GM21825 (cell line): Measurements from ENCODE around the gene GARS1.

Source experiments
- ATAC-seq: cut with Tn5 transposase; IDR thresholded peaks from one replicate; pipeline ENCODE4 v1.9.1; 2021; ENCODE audit warnings: mild to moderate bottlenecking, moderate library complexity; ENCODE audit not compliant: unreplicated experiment

GARS1 gene

GRCh38 chr7:30652698-30653641, 58.3 kb downstream of the GARS1 start:
- ATAC-seq: no peak

DNA sequence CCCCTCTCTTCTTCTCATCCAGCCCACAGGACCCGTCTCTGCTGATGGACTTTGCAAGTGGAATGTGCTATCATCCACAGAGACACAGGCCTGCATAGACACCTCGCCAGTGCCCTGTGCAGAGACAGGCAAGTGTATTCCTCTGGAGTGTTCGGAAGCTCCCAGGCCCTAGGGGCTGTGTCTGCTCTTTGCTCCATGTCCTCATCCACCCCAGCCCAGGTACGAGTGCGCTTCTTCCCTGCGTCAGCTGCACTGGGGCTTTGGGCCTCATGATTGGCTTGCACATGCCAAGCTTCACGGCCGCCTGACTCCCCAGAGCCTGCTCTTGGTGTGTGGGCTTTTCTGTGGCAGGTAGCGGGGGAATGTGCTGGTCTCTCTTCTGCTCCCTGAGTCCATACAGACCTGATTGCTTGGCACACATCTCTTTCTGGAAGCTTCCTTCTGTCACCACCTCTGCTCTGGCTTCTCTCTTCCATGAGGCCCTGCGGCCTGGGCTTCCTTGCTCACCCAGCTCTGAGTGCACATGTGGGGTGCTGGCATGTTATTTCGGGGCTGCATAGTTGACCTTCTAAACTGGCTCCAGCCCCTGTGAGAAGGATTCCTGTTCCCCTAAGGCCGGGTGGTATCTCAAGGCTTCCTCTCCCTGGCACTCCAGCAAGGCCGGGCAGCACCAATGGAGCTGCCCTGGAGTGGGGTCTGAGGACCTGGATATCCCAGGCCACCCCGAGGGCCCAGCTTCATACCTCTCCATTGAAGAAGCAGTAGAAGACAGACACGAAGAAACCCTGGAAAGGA, 59.8 kb downstream of the GARS1 start:
- no peak for ATAC-seq

DNA sequence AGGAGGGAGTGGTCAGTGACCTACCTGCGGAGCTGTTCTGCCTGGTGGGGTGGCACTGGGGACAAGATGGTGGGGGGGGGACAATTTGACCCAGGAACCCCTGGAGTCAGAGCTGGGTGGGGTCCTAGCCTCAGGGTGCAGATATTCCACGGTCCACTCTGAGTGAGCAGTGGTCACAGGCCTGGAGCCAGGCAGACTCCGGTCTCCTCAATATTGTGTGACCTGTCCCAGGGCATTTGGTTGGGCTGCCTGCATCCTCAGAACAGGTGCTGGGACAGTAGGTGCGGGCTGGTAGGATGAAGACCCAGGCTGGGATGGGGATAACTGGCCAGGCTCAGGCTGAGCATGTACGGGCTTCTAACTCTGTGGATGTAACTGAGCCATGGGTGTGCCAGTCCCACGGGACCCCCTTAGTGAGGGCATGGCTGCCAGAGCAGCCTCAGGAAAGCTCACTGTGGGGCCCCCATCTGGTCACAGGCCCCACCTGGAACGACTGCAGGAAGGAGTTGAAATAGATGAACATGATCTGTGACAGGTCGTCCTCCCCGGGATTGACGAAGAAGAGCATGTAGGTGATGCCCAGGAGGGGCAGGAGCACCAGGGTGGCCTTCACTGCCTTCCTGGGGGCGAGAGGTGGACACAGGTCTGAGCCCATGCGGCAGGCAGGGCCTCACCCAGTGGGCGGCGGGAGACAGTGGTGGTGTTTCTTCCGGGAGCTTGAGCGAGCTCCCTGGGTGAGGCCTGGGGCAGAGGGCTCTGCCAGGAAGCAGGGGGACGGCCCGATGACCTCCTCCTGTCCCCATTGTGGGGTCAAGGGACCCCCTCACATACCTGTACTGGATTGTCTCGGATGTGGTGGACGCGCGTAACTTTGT, 60.7 kb downstream of the GARS1 start:
- ATAC-seq: no peak

DNA sequence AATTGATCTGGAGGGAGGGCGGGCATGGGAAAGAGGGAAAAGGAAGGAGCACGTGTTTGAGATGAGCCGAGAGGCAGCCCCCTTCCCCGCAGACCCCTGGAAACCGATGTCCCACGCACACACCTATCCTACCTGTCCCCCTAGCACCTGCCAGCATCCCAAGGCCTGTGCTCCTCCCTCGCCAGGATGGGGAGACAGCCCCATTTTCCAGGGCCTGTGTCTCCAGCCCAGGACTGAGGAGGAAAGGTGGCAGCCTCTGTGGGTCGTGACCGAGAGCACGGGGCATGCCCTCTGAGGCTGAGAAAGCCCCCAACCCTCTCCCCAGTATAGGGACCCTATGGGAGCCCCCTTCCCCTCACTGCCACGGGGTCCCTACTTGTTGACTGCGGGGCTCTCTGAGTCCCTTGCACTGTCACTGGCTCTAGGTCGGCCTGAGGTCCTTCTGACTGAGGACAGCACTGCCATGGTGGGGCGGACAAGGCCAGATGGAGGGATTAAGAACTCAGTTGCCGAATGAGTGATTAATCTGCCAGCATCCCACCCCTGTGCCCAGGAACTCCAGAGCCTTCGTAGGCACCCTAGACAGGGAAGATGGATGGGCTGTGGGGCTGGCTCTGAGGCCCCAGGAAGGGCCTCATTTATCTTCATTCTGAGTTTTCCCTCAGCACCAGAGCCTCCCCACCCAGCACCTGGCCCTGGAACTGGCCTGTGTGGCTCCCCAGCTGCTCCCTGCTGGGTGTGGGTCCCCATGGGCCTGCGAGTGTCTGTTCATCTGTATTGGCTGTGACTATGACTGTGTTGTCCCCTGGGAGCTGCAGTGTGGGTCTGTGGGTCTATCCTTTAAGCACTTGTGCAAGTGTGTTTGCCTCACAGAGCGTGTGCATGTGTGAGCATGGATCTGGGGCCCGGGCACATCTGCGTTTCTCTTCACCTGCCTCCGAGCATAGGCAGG, 61.6 kb downstream of the GARS1 start:
- ATAC-seq: no peak

DNA sequence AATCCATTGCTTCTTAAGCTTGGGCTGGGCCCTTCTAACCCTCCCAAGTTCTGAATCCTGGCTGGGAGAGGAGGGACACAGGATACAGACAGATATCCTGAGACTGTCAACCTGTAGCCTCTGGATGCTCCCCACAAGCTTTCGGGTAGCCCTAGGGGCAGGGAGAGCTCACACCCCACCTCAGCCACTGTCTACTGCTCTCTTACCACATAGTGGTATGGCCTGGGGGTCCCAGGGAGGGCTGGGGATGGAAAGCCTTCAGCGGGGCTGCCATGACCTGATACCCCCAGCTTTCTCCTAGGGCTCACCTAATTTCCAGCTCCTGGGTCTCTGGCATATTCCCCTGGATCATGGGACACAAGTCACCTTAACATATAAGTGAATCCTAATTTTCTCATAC, 62.5 kb downstream of the GARS1 start:
- ATAC-seq: no peak

GRCh38 chr7:30658479-30659074, 63.9 kb downstream of the GARS1 start:
- no peak for ATAC-seq

DNA sequence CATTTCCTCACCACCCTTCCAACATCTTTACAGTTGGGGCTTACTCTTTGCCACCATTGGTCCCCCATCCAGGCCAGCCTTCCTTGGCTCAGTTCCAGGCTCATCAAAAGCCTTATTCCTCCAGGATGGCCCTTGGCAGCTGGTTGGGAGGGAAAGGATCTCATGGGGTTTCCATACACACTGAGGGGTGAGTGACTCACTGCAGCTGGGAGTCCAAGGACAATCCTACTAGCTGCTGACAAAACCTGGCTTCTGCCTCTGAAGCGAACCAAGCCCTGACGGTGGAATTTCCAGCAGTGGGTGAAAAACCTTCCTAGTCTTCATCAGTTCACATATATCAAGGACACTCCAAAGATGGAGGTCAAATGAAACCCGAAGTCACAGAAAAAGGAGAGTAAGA, 64.6 kb downstream of the GARS1 start:
- ATAC-seq: no peak

DNA sequence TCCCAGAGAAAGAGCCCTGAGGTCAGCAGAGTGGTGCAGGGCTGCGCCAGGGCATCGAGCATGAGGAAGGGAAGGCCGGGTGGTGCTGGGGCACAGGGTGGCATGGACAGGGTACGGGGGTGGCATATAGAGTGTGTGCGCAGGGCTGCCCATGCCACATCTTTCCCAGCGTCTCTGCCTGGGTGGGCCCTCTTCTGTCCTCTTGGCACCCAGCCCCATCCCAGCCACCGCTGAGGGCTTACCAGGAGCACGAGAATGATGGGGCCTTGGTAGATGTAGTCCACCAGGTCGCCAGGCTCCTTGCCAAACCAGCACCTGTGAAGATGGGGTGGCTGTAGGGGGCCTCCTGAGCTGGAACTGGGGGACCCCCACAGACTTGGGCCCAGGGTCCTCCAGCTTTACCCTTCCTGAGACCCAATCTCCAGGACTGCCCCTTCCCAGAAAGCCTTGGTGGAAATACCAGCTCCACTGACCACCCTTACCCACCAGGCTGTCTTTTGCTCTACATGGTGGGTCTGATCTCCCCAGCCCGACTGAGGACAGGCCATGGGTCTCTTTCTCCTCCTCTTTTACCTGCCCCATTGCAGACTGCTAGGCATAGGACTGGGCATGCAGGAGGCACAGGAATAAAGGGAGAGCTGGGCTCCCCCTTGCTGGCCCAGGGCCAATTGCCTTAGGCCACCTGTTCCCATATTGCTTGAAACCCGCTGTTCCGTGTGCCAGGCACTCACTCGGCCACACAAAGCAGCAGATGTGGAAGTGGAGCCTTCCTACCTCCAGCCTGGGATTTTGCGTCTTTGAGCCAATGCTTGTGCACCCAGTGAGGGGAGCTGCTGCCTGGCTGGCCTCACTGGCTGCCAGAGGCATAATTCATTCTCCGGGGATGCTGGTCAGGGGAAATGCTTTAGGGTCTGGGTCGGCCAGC, 65.9 kb downstream of the GARS1 start:
- no peak for ATAC-seq

- ATAC-seq: no peak
These were observed 67.2 kb downstream of the GARS1 start for GRCh38 chr7:30661926-30662325.

DNA sequence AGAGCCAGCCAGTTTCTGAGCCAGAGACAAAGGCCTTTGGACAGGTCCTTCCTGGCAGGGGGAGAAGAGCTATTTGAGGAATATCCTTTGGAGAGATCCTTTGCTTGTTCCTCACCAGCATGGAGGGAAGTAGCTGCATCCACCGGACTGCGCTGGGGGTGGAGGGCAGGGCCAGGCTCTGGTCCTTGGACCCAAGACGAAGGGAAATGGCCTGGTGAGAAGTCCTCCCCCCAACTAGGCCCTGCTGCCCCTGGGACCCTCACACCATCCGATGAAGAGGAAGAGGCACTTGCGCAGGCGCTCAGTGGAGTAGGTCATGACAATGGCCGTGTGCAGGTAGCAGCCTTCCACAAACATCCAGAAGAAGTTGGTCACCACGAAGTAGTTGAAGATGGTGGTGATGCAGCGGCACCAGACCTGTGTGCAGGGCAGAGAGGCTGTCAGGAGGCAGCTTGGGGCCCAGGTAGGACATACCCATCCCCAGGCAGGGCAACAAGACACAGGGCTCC, 67.8 kb downstream of the GARS1 start:
- ATAC-seq: no peak

DNA sequence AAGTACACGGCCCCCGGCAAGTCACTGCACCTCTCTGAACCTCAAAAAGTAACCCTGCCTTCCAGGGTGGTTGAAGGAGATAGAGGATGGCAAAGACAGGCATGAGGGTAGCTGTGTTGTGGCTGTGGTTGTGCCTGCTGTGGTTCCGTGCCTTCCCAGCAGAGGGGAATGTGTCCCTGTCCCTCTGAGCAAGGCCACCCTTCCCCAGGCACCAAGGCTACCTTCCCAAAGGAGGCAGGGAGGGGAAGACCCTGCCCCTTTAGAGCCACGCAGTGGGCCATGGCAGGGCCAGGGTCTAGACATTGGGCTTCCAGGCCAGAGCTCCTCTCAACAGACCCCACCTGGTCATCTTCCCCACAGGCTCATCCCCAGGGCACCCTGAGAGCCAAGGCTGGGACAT, 68.7 kb downstream of the GARS1 start:
- no peak for ATAC-seq

DNA sequence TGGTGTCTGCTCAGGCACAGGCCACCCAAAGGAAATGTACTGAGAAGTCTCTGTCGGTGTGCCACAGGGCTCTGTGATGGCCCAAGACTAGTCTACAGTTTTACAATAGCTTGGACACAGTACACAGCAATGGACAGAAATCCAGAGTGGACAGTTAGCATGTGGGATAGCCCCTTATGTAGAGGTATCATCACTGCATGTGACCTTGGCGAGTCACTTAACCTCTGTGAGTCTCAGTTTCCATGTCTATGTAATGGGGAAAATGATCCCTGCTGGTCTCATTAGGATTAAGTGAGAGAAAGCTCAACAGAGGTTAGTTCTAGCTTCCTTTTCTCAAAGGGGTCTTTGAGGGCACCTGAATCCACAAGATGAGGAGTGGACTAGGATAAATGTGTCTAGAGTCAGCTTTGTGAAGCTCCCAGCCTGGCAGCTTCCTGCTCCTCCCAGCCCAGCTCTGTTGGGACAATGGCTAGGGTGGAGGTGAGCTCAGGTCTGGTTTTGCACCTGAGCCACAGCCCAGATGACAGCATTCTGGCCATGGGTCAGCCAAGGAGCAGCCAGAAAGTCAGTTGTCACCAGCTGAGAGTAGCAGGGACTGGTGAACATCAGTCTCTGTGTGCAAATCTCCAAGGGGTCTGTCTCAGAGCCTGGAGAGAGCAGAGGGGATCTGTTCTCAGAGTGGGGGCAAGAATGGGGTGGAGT, 69.7 kb downstream of the GARS1 start:
- ATAC-seq: no peak

DNA sequence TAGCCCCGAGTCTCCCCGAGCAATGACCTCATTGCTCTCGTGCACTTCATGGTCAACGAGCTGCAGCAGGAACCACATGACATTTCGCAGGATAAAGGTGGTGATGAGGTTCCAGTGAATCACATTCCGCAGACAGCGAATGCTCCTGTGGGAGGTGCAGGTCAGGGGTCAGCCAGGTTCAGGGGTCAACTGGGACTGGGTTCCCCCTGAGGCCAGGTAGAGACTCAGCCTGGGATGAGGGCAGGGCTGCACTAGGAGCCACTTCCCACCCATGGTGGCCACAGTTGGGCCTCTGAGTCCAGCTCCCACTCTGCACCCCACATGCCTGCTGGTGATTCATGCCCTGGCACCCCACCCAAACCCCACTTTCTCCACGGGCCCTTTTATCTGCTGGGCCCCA, 70.4 kb downstream of the GARS1 start:
- no peak for ATAC-seq

GRCh38 chr7:30665449-30665848, 70.8 kb downstream of the GARS1 start:
- no peak for ATAC-seq

- no peak for ATAC-seq
These were observed 72.5 kb downstream of the GARS1 start for GRCh38 chr7:30667172-30667571.

- ATAC-seq: no peak
These were observed 73.4 kb downstream of the GARS1 start for GRCh38 chr7:30668102-30668501.

DNA sequence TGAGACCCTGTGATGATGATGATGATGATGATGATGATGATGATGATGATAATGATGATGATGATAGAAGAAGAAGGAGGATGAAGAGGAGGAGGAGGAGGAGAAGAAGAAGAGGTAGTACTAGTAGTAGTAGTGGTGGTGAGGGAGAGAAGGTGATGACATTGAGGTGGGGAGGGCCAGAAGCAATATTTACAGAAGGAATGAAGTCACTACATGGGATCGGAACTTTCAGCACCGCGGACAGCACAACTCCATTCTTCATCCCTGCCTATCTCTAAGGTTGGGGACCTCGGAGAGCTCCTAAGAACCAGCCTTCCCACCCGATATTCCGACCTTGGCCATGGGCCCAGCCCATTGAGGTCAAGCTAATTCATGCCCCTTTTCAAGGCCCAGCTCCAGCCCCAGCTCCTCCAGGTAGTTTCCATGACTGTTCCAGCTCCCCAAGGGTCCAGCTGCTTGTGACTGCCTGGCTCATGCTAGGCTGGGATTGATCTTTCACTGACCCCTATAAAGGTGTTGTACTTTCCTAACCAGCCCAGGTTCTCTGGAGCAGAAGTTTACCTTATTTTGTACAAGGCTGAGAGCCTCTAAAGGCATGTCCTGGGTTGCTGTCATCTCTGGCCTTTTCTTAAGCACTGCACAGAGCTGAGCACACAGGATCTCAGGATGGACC, 77.3 kb downstream of the GARS1 start:
- no peak for ATAC-seq
